Central memory CD8-positive, alpha-beta T cell (primary cell): ENCODE results near the gene TMPRSS7.

Source experiments
- ATAC-seq: fragments of 150-1000 bp; cut with Tn5 transposase; replicated peaks from 2 replicates; pipeline ENCODE4 v1.10.0; 2022; ENCODE audit warnings: mild to moderate bottlenecking, moderate FRiP score, moderate number of reproducible peaks; ENCODE audit not compliant: poor library complexity, severe bottlenecking; ENCODE audit errors: extremely low read depth
- DNase-seq, 2 donors: peaks; one replicate each; pipeline ENCODE4 v3.0.0; 2021; ENCODE audit warnings: low spot score in 2 of 2
- H3K27ac Mint-ChIP-seq: one replicate; pipeline ENCODE4 v1.8.0; 2022; ENCODE audit warnings: low read depth, mild to moderate bottlenecking, moderate library complexity, mixed read lengths
- H3K27me3 Mint-ChIP-seq: one replicate; pipeline ENCODE4 v1.8.0; 2022; ENCODE audit warnings: mixed read lengths
- H3K36me3 Mint-ChIP-seq: one replicate; pipeline ENCODE4 v1.8.0; 2022; ENCODE audit warnings: mild to moderate bottlenecking, moderate library complexity, mixed read lengths; ENCODE audit not compliant: insufficient read depth
- H3K4me1 Mint-ChIP-seq: one replicate; pipeline ENCODE4 v1.8.0; 2022; ENCODE audit warnings: mixed read lengths
- H3K4me3 Mint-ChIP-seq: one replicate; pipeline ENCODE4 v1.8.0; 2022; ENCODE audit warnings: mild to moderate bottlenecking, moderate library complexity, mixed read lengths
- H3K9me3 Mint-ChIP-seq: one replicate; pipeline ENCODE4 v1.8.0; 2022; ENCODE audit warnings: mixed read lengths

Gene TMPRSS7

GRCh38 chr3:112004187-112004586 lies 30.3 kb upstream of the TMPRSS7 start:
- Mint-ChIP-seq H3K27me3 (no peaks in the 10 kb centered on the region), H3K36me3 (no peaks in the 10 kb centered on the region), H3K9me3 (no peaks in the 10 kb centered on the region), H3K4me1 (peaks cover 21% of the 10 kb centered on the region), H3K4me3 (no peak overlapping the region), H3K27ac (no peak overlapping the region)
- DNase-seq: no peak
- ATAC-seq: no peak

- H3K9me3 Mint-ChIP-seq: no peaks in the 10 kb centered on the region
- H3K27ac Mint-ChIP-seq: no peak overlapping the region
- DNase-seq (no peak), ATAC-seq (no peak)
- peaks cover 21% of the 10 kb centered on the region for H3K4me1 Mint-ChIP-seq
- no peaks in the 10 kb centered on the region for H3K36me3 Mint-ChIP-seq
- no peaks in the 10 kb centered on the region for H3K27me3 Mint-ChIP-seq
- H3K4me3 Mint-ChIP-seq: no peak overlapping the region
Measured at GRCh38 chr3:112004669-112005068, 29.9 kb upstream of the TMPRSS7 start.

GRCh38 chr3:112005091-112005672 lies 29.4 kb upstream of the TMPRSS7 start:
- no peak overlapping the region for H3K4me3 Mint-ChIP-seq
- DNase-seq (no peak), ATAC-seq (no peak)
- H3K4me1 Mint-ChIP-seq: peaks cover 21% of the 10 kb centered on the region
- H3K36me3 Mint-ChIP-seq: no peaks in the 10 kb centered on the region
- H3K27ac Mint-ChIP-seq: no peak overlapping the region
- H3K9me3 Mint-ChIP-seq: no peaks in the 10 kb centered on the region
- H3K27me3 Mint-ChIP-seq: no peaks in the 10 kb centered on the region

- Mint-ChIP-seq H3K4me3 (no peak overlapping the region), H3K27ac (no peak overlapping the region), H3K4me1 (peaks cover 14% of the 10 kb centered on the region), H3K36me3 (no peaks in the 10 kb centered on the region), H3K27me3 (no peaks in the 10 kb centered on the region), H3K9me3 (no peaks in the 10 kb centered on the region)
- no peak for ATAC-seq
- no peak for DNase-seq
Measured at GRCh38 chr3:112007633-112008032, 26.9 kb upstream of the TMPRSS7 start.

- H3K27me3 Mint-ChIP-seq: no peaks in the 10 kb centered on the region
- peaks cover 9% of the 10 kb centered on the region for H3K4me1 Mint-ChIP-seq
- no peaks in the 10 kb centered on the region for H3K9me3 Mint-ChIP-seq
- ATAC-seq (no peak), DNase-seq (no peak)
- H3K36me3 Mint-ChIP-seq: no peaks in the 10 kb centered on the region
- H3K4me3 Mint-ChIP-seq: no peak overlapping the region
- no peak overlapping the region for H3K27ac Mint-ChIP-seq
Measured at GRCh38 chr3:112009670-112010069, 24.9 kb upstream of the TMPRSS7 start.

- no peak overlapping the region for H3K4me3 Mint-ChIP-seq
- ATAC-seq: no peak
Measured at GRCh38 chr3:112010636-112011035, 23.9 kb upstream of the TMPRSS7 start.

GRCh38 chr3:112011376-112011940 lies 23.1 kb upstream of the TMPRSS7 start:
- no peaks in the 10 kb centered on the region for H3K27me3 Mint-ChIP-seq
- no peaks in the 10 kb centered on the region for H3K9me3 Mint-ChIP-seq
- H3K36me3 Mint-ChIP-seq: no peaks in the 10 kb centered on the region
- ATAC-seq (no peak), DNase-seq (no peak)
- no peak overlapping the region for H3K4me3 Mint-ChIP-seq
- no peak overlapping the region for H3K27ac Mint-ChIP-seq
- H3K4me1 Mint-ChIP-seq: peaks cover 9% of the 10 kb centered on the region

More at GRCh38 chr3:112010636-112011035, 23.9 kb upstream of the TMPRSS7 start:
- H3K27me3 Mint-ChIP-seq: no peaks in the 10 kb centered on the region
- H3K9me3 Mint-ChIP-seq: no peaks in the 10 kb centered on the region
- no peak overlapping the region for H3K27ac Mint-ChIP-seq
- H3K4me1 Mint-ChIP-seq: peaks cover 9% of the 10 kb centered on the region
- H3K36me3 Mint-ChIP-seq: no peaks in the 10 kb centered on the region
- no peak for DNase-seq

- no peak overlapping the region for H3K4me3 Mint-ChIP-seq
- no peaks in the 10 kb centered on the region for H3K36me3 Mint-ChIP-seq
- no peak overlapping the region for H3K27ac Mint-ChIP-seq
- DNase-seq (no peak), ATAC-seq (no peak)
- no peaks in the 10 kb centered on the region for H3K9me3 Mint-ChIP-seq
- H3K4me1 Mint-ChIP-seq: peaks cover 9% of the 10 kb centered on the region
- H3K27me3 Mint-ChIP-seq: no peaks in the 10 kb centered on the region
Measured at GRCh38 chr3:112012205-112012992, 22.1 kb upstream of the TMPRSS7 start.

GRCh38 chr3:112013058-112013783 lies 21.3 kb upstream of the TMPRSS7 start:
- H3K9me3 Mint-ChIP-seq: no peaks in the 10 kb centered on the region
- H3K27ac Mint-ChIP-seq: no peak overlapping the region
- no peaks in the 10 kb centered on the region for H3K36me3 Mint-ChIP-seq
- no peak overlapping the region for H3K4me3 Mint-ChIP-seq
- DNase-seq (peak; percentile 21 to 23), ATAC-seq (peak; percentile 70)
- peaks cover 9% of the 10 kb centered on the region for H3K4me1 Mint-ChIP-seq
- H3K27me3 Mint-ChIP-seq: no peaks in the 10 kb centered on the region

GRCh38 chr3:112013784-112014143 lies 20.8 kb upstream of the TMPRSS7 start:
- no peak overlapping the region for H3K27ac Mint-ChIP-seq

GRCh38 chr3:112017091-112017490 lies 17.4 kb upstream of the TMPRSS7 start:
- no peak for DNase-seq
- H3K36me3 Mint-ChIP-seq: no peaks in the 10 kb centered on the region
- H3K27ac Mint-ChIP-seq: no peak overlapping the region
- ATAC-seq: no peak
- H3K4me1 Mint-ChIP-seq: peaks cover 9% of the 10 kb centered on the region
- no peaks in the 10 kb centered on the region for H3K9me3 Mint-ChIP-seq
- H3K4me3 Mint-ChIP-seq: no peak overlapping the region
- no peaks in the 10 kb centered on the region for H3K27me3 Mint-ChIP-seq

More at GRCh38 chr3:112013784-112014143, 20.8 kb upstream of the TMPRSS7 start:
- ATAC-seq (no peak), DNase-seq (no peak)
- Mint-ChIP-seq H3K9me3 (no peaks in the 10 kb centered on the region), H3K4me1 (peaks cover 9% of the 10 kb centered on the region), H3K27me3 (no peaks in the 10 kb centered on the region), H3K36me3 (no peaks in the 10 kb centered on the region), H3K4me3 (no peak overlapping the region)

- ATAC-seq: no peak
- Mint-ChIP-seq H3K4me3 (no peak overlapping the region), H3K27ac (no peak overlapping the region), H3K4me1 (peaks cover 6% of the 10 kb centered on the region), H3K27me3 (no peaks in the 10 kb centered on the region), H3K9me3 (no peaks in the 10 kb centered on the region), H3K36me3 (no peaks in the 10 kb centered on the region)
- DNase-seq: no peak
Measured at GRCh38 chr3:112018712-112019111, 15.8 kb upstream of the TMPRSS7 start.
